Measurements from ENCODE around the gene UBE2N.
A peak's percentile ranks its signal among the peaks of the same experiment; 100 is the strongest.

UBE2N gene

DNA sequence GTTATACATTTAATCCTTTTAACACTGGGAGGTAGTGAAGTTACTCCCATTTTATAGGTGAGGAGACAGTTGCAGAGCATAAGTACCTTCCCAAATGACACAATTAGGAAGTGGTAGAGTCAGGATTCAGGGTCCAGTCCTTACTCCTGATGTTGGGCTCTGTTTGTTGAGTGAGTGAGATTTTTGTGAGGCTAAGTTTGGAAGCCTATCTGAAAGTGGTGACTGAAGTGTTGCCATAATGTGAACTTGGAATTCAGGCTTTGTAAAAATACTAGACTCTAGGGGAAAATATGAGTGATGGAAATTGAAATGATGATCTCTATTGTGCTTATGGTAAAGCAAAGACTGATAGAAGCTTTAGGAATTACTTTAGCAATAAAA is 61.8 kb downstream of the UBE2N start:
- DNase-seq (ENCODE audit: low read depth): no peak

DNA sequence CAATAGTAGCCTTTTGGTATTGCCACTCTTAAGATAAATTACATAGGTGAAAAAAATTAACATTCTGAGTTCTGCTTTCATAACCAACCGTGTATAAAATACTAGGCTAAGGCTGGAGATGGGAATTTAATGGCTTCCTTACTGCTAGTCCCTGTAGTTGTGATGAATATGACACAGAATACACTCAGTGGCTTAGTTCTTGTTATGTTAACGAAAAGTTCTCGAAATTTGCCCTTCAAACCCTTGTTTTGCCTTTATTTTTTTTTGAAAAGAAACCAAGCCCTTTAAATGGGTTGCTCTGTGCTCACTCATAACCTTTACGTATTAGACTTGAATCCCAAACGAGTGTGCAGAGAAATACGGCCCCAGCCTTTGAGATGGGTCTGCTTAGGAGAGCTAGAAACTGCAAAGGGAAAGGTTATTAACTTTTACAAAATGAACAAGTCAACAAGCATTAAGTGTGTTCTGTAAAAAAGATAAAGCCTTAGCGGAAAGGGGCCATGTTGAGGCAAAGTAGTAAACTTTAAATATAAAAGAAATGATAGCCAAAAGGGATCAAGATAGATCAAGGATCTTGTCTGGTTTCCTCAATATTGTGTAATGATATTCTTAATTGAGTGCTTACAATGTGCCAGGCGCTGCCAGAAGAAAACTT is 62.3 kb downstream of the UBE2N start:
- DNase-seq (ENCODE audit: low read depth): no peak

- no peak for DNase-seq (ENCODE audit: low read depth)
Measured at GRCh38 chr12:93378998-93379325, 62.8 kb downstream of the UBE2N start.

DNA sequence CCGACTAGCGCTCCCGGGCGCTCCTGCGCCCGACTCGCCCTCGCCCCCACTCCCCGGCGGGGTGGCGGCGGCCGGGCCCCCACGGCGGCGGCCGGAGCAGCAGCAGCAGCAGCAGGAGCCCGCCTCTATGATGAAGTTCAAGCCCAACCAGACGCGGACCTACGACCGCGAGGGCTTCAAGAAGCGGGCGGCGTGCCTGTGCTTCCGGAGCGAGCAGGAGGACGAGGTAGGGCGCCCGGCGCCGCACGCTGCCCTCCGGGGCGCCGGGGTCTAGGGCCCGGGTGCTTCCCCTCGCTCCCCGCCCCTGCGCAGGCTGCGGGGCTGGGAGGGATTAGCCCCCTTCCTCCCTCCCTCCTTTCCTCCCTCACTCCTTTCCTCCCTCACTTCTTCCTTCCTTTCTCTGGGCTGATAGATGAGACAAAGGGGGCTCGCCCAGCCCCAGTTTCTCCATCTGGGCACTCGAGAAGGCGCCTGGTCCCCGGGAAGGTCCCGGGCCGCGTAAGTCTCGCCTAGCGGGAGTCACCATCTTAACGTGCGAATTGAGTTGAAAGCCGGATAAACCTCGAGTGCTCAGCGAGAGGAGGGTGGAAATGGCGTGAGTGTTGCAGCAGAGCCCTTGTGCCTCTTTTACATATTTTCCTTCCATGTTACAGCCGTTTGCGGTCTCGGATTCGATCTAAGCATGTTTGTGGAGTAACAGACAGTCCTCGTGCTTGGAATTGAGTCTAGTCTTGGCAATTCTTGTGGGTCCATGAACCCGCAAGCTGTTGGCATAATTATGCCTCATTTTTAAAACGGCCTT is 63.4 kb downstream of the UBE2N start:
- peak; percentile 78 for DNase-seq (ENCODE audit: low read depth)

- peak; percentile 87 for DNase-seq (ENCODE audit: low read depth)
Measured at GRCh38 chr12:93377252-93378195, 64.2 kb downstream of the UBE2N start, which contains the start of gene NUDT4. NUDT4 (plus strand) TSS chr12:93377925; CDS start chr12:93378323, 398 bp downstream.

DNA sequence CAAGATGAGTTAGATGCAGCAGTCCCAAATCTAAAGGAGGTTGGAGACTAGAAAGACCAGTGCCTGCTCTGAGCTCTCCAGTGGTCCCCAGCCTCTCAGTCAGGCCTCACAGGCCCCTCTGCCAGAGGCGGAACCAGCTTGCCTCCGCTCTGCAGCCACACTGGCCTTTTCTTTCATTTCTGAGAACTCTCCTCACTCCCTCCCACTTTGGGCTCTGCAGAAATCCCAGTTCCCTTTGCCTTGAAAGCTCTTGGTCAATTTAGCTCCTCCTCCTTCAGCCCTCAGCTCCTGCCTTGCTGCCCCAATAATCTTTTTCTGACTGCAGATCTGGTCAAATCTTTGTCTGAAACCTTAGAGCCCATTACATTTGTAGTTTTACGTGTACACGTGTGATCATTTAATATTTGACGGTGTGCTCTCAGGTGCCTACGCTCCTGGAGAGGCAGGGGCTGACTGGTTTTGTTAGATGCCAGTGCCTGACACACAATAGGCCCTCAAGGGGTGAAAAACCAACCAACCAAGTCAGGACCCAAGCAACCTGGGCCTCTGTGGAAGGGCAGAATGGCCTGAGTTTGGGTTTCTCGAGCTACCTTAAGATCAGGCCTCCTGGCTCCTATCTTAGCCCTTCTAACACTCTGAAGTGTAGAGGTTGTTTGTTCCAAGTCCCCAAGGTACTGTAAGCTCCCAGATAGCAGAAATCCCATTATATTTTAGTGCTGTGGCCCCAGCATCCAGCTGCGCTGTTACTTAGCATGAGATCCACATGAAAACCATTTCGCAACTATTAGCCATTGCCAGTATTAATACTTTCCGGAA is 65.1 kb downstream of the UBE2N start:
- peak; percentile 31 for DNase-seq (ENCODE audit: low read depth)

GRCh38 chr12:93375906-93376305 is 65.8 kb downstream of the UBE2N start:
- no peak for DNase-seq (ENCODE audit: low read depth)

GRCh38 chr12:93373961-93374656 is 67.6 kb downstream of the UBE2N start:
- no peak for DNase-seq (ENCODE audit: low read depth)

DNA sequence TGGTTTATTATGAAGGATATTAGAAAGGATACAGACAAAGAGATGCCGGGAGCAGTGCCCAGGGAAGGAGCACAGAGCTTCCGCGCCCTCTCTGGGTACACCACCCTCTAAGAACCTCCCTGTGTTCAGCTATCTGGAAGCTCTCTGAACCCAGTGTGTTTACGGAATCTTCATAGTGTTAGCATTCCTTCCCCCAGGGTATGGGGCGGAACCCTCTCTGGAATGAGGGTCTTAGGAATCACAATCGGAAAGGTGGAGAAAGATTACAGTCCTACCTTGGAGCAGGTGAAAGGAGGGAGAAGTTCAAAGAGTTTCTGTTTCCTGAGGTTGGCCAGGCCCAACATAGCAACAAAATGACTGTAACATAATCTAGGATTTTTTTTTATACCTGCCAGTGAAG is 70.8 kb downstream of the UBE2N start:
- DNase-seq (ENCODE audit: low read depth): no peak

DNA sequence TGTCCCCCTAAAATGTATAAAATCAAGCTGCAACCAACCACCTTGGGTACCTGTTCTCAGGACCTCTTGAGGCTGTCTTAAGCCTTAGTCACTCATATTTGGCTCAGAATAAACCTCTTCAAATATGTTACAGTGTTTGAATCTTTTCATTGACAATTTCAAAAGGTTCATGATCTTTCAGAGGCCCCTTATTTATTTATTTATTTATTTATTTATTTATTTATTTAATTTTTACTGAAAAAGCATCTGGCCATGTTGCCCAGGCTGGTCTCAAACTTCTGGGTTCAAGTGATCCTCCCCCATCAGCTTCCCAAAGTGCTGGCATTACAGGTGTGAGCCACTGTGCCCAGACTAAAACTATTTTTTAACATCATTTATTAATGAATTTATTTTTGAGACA is 72.2 kb downstream of the UBE2N start:
- DNase-seq (ENCODE audit: low read depth): no peak

- DNase-seq (ENCODE audit: low read depth): no peak
Measured at GRCh38 chr12:93368766-93369165, 73.0 kb downstream of the UBE2N start.

DNA sequence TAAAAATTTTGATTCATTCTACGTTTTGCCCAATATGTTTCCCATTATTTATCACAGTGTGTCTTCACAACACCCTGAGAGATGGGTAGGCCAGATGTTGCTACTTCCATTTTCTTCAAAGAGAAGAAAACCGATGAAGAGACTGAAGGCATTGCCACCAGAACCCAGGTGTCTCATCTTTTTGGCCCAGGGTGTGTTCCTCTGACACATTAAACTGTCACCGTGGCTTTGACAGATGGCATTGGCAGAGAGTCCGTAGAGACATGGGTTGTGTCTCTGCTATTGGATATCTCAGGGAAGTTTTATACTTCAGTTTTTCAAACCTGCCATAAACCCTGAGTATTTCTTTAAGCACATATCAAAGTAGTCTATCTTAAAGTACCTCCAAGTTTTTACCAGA is 75.3 kb downstream of the UBE2N start:
- DNase-seq (ENCODE audit: low read depth): no peak

- DNase-seq (ENCODE audit: low read depth): no peak
Measured at GRCh38 chr12:93365616-93366405, 75.9 kb downstream of the UBE2N start.

DNA sequence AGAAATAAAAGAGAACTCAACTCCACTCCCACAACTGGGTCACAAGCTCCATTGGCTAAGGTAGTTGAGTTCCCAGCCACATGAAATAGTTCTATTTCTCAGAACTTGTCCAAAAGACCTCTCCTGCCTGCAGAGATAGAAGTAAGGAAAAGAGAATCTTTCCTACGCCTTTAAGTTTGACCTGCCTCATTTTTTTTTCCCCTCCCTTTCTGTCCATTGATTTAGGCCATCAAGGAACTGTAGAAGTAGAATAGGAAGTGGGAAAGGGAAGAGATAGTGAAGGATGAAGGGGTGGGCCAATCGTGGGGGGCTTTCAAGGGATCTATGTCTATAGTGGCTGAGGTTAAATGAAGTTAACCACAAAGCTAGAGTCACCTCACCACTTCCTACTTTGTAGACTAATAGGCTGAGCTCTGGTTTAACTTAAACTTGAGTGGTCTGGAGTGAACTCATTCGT is 77.9 kb downstream of the UBE2N start:
- no peak for DNase-seq (ENCODE audit: low read depth)

DNA sequence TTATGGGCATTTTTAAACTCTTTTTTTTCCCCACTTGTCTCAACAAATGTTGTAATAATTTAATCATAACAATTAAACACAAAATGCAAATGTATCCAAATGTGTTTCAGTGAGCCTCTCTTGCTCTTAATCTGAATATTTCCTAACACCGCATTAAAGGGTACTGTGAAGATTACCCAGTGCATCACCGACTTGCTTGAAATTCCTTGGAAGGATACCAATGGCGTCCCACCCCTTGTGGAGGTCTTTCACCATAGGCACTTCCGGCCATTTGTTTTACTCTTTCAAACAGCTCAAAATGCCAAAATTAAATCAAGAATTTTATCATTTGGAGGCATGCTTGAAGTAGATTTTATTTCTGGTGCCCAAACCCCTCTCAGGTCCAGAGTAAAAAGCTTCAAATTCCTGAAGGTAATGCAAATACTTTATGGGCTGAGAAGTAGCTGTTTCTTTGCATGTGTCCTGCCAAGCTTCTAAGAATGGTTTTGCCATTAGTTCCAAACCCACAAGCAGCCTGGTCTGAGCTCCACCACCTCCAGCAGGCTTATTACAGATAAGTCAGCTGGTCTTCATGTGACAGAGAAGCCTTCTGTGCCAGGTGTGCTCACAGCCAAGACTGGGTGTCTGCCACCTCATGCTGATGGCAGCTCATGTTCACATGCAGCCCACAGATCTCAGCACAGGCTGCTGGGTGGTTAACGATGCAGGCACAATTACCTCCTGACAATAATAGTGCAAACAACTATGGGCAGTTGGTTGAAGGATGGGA is 80.4 kb downstream of the UBE2N start:
- no peak for DNase-seq (ENCODE audit: low read depth)

GRCh38 chr12:93360688-93361087 is 81.1 kb downstream of the UBE2N start:
- no peak for DNase-seq (ENCODE audit: low read depth)

GRCh38 chr12:93358821-93359220 is 82.9 kb downstream of the UBE2N start:
- DNase-seq (ENCODE audit: low read depth): no peak

DNA sequence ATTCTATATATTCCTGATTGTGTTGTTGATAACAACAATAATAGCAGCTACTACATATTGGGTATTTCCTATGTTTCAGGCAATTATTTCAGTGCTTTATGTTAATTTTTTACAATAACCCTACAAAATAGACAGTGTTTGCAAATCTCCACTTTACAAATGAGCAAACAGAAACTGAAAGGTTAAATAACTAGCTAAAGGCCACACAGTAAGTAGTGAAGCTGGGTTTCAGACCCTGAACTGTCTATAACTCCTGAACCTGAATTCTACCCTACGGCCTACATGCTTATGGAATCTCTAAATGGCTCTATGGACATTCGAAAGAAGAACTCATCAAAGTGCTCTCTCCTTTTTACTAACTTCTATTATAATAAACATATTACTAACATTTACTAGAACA is 83.7 kb downstream of the UBE2N start:
- DNase-seq (ENCODE audit: low read depth): no peak

DNA sequence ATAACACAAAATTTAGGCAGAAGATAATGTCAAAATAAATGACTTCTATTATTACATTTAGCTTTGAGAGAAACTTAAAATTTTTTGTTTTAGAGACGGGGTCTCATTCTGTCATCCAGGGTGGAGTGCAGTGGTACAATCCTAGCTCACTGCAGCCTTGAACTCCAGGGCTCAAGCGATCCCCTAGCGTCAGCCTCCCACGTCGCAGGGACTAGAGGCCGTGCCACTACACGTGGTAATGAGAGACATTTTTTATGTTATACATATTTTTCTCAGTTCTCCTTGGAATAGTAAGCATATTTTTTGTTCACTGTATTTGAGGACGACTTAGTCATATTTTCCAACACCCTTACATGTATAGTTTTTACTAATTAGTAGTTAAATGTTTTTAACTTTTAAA is 85.5 kb downstream of the UBE2N start:
- no peak for DNase-seq (ENCODE audit: low read depth)

Measured in amniotic epithelial cell (primary cell).